Ishikawa (cell line): ENCODE measurements around the gene WSCD1.

Experiments
- CEBPB ChIP-seq: IDR thresholded peaks from 2 replicates; pipeline ENCODE4 v1.6.1; 2012
- EGR1 ChIP-seq: IDR thresholded peaks from 2 replicates; pipeline ENCODE4 v1.6.1; 2012
- EP300 ChIP-seq: IDR thresholded peaks from 2 replicates; pipeline ENCODE4 v1.6.1; 2012; ENCODE audit warnings: borderline replicate concordance
- FOXM1 ChIP-seq: IDR thresholded peaks from 2 replicates; pipeline ENCODE4 v1.6.1; 2012; ENCODE audit warnings: low read depth, borderline replicate concordance
- MAX ChIP-seq: IDR thresholded peaks from 2 replicates; pipeline ENCODE4 v1.6.1; 2012
- NFIC ChIP-seq: IDR thresholded peaks from 2 replicates; pipeline ENCODE4 v1.6.1; 2012
- RAD21 ChIP-seq: IDR thresholded peaks from 2 replicates; pipeline ENCODE4 v1.6.1; 2012; ENCODE audit warnings: low read depth
- TAF1 ChIP-seq: IDR thresholded peaks from 2 replicates; pipeline ENCODE4 v1.6.1; 2012; ENCODE audit warnings: low read depth, mild to moderate bottlenecking
- TCF12 ChIP-seq: IDR thresholded peaks from 2 replicates; pipeline ENCODE4 v1.6.1; 2012; ENCODE audit warnings: low read depth
- TEAD4 ChIP-seq: IDR thresholded peaks from 2 replicates; pipeline ENCODE4 v1.6.1; 2012
- YY1 ChIP-seq: IDR thresholded peaks from 2 replicates; pipeline ENCODE4 v1.6.1; 2012; ENCODE audit warnings: low read depth
- TF ChIP-seq, protein P1 (sequence below): IDR thresholded peaks from 2 replicates; pipeline ENCODE4 v1.6.1; 2012; ENCODE audit warnings: low read depth, mild to moderate bottlenecking
- TF ChIP-seq, protein P2 (sequence below): IDR thresholded peaks from 2 replicates; pipeline ENCODE4 v1.6.1; 2012

- TF ChIP-seq MAX = no peak
- no peak for TF ChIP-seq EP300
- TF ChIP-seq YY1 = no peak
- no peak for TF ChIP-seq TCF12
- TF ChIP-seq CEBPB = no peak
- TF ChIP-seq, protein P1, sequence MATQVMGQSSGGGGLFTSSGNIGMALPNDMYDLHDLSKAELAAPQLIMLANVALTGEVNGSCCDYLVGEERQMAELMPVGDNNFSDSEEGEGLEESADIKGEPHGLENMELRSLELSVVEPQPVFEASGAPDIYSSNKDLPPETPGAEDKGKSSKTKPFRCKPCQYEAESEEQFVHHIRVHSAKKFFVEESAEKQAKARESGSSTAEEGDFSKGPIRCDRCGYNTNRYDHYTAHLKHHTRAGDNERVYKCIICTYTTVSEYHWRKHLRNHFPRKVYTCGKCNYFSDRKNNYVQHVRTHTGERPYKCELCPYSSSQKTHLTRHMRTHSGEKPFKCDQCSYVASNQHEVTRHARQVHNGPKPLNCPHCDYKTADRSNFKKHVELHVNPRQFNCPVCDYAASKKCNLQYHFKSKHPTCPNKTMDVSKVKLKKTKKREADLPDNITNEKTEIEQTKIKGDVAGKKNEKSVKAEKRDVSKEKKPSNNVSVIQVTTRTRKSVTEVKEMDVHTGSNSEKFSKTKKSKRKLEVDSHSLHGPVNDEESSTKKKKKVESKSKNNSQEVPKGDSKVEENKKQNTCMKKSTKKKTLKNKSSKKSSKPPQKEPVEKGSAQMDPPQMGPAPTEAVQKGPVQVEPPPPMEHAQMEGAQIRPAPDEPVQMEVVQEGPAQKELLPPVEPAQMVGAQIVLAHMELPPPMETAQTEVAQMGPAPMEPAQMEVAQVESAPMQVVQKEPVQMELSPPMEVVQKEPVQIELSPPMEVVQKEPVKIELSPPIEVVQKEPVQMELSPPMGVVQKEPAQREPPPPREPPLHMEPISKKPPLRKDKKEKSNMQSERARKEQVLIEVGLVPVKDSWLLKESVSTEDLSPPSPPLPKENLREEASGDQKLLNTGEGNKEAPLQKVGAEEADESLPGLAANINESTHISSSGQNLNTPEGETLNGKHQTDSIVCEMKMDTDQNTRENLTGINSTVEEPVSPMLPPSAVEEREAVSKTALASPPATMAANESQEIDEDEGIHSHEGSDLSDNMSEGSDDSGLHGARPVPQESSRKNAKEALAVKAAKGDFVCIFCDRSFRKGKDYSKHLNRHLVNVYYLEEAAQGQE = no peak
- TF ChIP-seq EGR1 = no peak
- TF ChIP-seq RAD21 = no peak
- no peak for TF ChIP-seq FOXM1
- TF ChIP-seq TEAD4 = no peak
- no peak for TF ChIP-seq NFIC
- TF ChIP-seq TAF1 = no peak
- TF ChIP-seq, protein P2, sequence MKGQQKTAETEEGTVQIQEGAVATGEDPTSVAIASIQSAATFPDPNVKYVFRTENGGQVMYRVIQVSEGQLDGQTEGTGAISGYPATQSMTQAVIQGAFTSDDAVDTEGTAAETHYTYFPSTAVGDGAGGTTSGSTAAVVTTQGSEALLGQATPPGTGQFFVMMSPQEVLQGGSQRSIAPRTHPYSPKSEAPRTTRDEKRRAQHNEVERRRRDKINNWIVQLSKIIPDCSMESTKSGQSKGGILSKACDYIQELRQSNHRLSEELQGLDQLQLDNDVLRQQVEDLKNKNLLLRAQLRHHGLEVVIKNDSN = no peak
Observed at GRCh38 chr17:6162216-6162615, 92.0 kb downstream of the WSCD1 start.
